ENCODE results near the gene TEX2. TPM values are rescaled to one million over a fixed set of nuclear protein-coding genes. Genes with fewer than 3 reads are reported as not detected.
"Not testable (repeated sequence)": the region's sequence is repeated elsewhere in the genome, so short reads cannot be mapped to it uniquely, and the experiment has no call there.

Gene TEX2
- total and polyA plus RNA-seq, 2 experiments from 2014 or later: 18.7 to 23.5 TPM

GRCh38 chr17:64221679-64222078, 41.4 kb downstream of the TEX2 start:
- no peak for DNase-seq (ENCODE audit: low read depth in 1 of 2, low spot score in 1 of 2)
- no peak overlapping the region for H3K27ac ChIP-seq
- no peak overlapping the region for H3K4me3 ChIP-seq
- TF ChIP-seq, protein P1, sequence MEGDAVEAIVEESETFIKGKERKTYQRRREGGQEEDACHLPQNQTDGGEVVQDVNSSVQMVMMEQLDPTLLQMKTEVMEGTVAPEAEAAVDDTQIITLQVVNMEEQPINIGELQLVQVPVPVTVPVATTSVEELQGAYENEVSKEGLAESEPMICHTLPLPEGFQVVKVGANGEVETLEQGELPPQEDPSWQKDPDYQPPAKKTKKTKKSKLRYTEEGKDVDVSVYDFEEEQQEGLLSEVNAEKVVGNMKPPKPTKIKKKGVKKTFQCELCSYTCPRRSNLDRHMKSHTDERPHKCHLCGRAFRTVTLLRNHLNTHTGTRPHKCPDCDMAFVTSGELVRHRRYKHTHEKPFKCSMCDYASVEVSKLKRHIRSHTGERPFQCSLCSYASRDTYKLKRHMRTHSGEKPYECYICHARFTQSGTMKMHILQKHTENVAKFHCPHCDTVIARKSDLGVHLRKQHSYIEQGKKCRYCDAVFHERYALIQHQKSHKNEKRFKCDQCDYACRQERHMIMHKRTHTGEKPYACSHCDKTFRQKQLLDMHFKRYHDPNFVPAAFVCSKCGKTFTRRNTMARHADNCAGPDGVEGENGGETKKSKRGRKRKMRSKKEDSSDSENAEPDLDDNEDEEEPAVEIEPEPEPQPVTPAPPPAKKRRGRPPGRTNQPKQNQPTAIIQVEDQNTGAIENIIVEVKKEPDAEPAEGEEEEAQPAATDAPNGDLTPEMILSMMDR (IDR thresholded peaks at IDR 0.05; ENCODE audit: low read depth, low read length): no peak
- peaks cover 22% of the 10 kb centered on the region for H3K4me1 ChIP-seq (ENCODE audit: low read depth)
- no peaks in the 10 kb centered on the region for H3K9me3 ChIP-seq (ENCODE audit: low read depth)
- no peaks in the 10 kb centered on the region for H3K36me3 ChIP-seq
- no peaks in the 10 kb centered on the region for H3K27me3 ChIP-seq

DNA sequence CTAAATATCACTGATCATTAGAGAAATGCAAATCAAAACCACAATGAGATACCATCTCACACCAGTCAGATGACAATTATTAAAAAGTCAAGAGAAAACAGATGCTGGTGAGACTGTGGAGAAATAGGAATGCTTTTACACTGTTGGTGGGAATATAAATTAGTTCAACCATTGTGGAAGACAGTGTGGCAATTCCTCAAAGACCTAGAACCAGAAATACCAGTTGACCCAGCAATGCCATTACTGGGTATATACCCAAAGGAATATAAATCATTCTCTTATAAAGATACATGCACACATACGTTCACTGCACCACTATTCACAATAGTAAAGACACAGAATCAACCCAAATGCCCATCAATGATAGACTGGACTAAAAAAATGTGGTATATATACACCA, 42.5 kb downstream of the TEX2 start:
- DNase-seq (ENCODE audit: low read depth in 1 of 2, low spot score in 1 of 2); H3K27me3 ChIP-seq; H3K27ac ChIP-seq; H3K9me3 ChIP-seq (ENCODE audit: low read depth); H3K36me3 ChIP-seq; H3K4me3 ChIP-seq: not testable (repeated sequence)
- peaks cover 32% of the 10 kb centered on the region for H3K4me1 ChIP-seq (ENCODE audit: low read depth)

GRCh38 chr17:64219571-64219970, 43.5 kb downstream of the TEX2 start:
- Histone ChIP-seq H3K4me3 (no peak overlapping the region), H3K9me3 (ENCODE audit: low read depth) (no peaks in the 10 kb centered on the region), H3K4me1 (ENCODE audit: low read depth) (peaks cover 30% of the 10 kb centered on the region), H3K27me3 (no peaks in the 10 kb centered on the region), H3K27ac (no peak overlapping the region), H3K36me3 (no peaks in the 10 kb centered on the region)
- DNase-seq (ENCODE audit: low read depth in 1 of 2, low spot score in 1 of 2): no peak
- TF ChIP-seq, protein P1 (IDR thresholded peaks at IDR 0.05; ENCODE audit: low read depth, low read length): no peak

DNA sequence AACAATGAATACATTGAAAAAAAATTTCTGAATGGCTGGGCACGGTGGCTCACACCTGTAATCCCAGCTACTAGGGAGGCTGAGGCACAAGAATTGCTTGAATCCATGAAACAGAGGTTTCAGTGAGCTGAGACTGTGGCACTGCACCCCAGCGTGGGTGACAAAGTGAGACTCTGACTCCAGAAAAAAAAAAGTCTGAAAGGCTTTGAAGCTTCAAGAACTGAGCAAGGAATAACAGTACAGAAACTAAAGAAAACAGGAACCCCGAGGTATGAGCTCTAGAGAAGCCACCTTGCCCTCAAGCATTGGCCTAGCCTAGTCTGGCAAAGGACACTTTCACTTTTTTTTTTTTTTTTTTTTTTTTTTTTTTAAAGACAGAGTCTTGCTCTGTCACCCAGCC, 45.0 kb downstream of the TEX2 start:
- no peaks in the 10 kb centered on the region for H3K9me3 ChIP-seq (ENCODE audit: low read depth)
- DNase-seq (ENCODE audit: low read depth in 1 of 2, low spot score in 1 of 2): no peak
- H3K4me1 ChIP-seq (ENCODE audit: low read depth): peaks cover 28% of the 10 kb centered on the region
- peak overlapping the region; percentile 76 for H3K27ac ChIP-seq
- H3K4me3 ChIP-seq: no peak overlapping the region
- H3K36me3 ChIP-seq: no peaks in the 10 kb centered on the region
- no peaks in the 10 kb centered on the region for H3K27me3 ChIP-seq
- TF ChIP-seq, protein P1 (IDR thresholded peaks at IDR 0.05; ENCODE audit: low read depth, low read length): no peak

DNA sequence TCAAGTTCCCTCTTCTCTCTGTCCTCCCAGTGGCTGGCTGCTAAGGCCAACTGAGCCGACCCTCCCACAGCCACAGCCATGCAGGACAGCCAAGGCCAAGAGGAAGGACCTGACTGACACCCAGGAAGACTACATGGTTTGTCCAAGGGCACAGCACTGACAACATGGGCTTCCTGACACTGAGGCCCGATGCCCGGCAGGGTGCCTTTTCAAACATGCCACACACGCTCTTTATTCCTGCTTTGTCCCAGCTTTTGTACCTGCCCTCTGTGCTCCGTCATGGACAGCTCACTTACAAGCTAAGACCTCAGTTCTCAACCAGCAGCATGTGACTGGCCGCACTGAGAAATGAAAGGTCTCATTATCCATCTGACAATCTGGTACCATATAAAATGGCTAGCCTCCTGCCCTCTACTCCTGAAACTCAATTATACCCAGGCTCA, 45.8 kb downstream of the TEX2 start:
- Histone ChIP-seq H3K9me3 (ENCODE audit: low read depth) (no peaks in the 10 kb centered on the region), H3K27me3 (no peaks in the 10 kb centered on the region), H3K4me1 (ENCODE audit: low read depth) (peaks cover 36% of the 10 kb centered on the region), H3K36me3 (no peaks in the 10 kb centered on the region), H3K4me3 (no peak overlapping the region), H3K27ac (peak overlapping the region; percentile 76)
- TF ChIP-seq, protein P1 (IDR thresholded peaks at IDR 0.05; ENCODE audit: low read depth, low read length): no peak
- DNase-seq (ENCODE audit: low read depth in 1 of 2, low spot score in 1 of 2): no peak

- Histone ChIP-seq H3K27ac (peak overlapping the region; percentile 76), H3K36me3 (no peaks in the 10 kb centered on the region), H3K4me1 (ENCODE audit: low read depth) (peaks cover 37% of the 10 kb centered on the region), H3K9me3 (ENCODE audit: low read depth) (no peaks in the 10 kb centered on the region), H3K4me3 (no peak overlapping the region), H3K27me3 (no peaks in the 10 kb centered on the region)
- TF ChIP-seq, protein P1 (IDR thresholded peaks at IDR 0.05; ENCODE audit: low read depth, low read length): peak; percentile 13
- DNase-seq (ENCODE audit: low read depth in 1 of 2, low spot score in 1 of 2): peak in 1 of 2 donors; percentile 72
Measured at GRCh38 chr17:64216338-64217248, 46.5 kb downstream of the TEX2 start.

Data from cardiac muscle cell (in vitro differentiated cells and primary cell).